ENCODE measurements around the gene CD96.

Gene CD96

DNA sequence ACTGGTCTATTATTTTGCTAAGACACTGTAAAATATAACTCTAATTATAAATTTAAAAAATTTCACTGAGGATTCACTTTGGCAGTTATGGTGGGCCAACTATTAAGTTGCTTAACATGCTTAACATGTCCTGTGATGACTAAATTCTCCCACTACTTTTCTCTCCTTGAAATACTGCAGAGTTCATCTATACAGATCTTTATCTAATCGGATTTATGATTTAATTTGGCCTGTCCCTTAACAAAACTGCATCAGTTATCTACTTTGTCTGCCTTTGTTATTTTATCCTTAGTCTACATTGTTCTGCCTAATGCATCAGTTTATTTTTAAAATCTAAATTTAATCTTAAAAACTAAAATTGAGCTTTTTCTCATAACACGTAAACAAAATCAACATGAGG lies 26.4 kb downstream of the CD96 start:
- no peak for DNase-seq

DNA sequence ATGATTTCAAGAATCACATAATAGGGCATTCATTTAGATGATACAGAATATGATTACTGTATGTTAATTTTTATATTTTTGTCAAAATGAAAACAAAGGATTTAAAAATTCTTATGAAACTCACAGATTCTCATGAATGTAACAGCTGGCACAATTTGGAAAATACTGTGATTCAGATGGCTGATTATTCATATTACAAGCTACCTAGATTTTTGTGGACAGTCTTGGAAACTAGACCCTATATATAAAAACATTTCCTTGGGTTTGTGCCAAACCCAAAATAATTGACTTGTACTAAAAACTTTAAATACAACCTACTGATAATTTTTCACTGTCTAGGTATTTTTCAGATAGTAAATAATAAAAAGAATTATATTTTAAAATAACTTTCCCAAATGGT lies 26.9 kb downstream of the CD96 start:
- DNase-seq, result no peak

DNA sequence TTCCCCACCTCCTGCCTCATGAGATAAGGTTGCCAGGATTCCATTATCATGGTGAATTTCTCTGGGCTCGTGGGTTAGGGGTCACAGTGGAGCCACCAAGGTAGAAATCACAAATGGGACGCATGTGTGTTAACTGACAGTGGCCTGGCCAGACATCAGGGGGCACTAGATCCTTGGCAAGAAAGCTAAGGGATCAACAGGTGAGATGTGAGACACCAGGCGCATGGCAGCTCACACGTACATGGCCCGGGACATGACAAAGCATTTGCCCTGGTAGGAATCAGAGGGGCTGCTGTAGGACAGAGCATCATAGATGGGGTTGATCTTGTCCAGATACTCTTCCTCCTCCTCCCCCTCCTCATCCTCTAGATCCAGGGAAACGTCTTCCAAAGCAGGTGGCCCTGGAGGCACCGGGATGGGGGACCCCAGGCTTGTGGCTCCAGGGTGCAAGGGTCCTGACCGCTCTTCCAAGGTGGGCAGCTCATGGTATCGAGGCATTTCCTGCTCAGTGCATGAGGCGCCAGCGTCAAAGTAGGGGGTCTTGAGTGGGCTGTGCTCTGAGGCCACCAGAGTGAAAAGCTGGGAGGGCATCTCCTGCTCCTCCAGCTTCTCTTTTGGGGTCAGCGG lies 28.5 kb downstream of the CD96 start:
- no peak for DNase-seq

DNA sequence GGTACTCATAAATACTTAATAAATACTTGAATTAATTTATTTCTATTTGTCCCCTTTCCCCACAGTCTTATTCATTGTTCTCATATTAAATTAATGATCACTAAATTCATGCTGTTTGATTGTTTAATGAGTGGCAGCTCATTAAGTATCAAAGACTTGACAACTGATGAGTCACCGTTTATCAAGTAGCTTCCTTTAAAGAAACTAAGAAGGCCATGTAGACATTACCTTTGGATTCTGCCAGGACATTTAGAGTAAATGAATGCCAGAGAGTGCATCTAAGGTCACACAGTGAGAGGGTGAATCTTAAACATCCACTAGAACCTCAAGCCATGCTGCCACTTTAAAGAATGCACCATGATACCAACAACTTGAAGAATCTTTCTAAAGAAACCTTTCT lies 29.3 kb downstream of the CD96 start:
- no peak for DNase-seq

DNA sequence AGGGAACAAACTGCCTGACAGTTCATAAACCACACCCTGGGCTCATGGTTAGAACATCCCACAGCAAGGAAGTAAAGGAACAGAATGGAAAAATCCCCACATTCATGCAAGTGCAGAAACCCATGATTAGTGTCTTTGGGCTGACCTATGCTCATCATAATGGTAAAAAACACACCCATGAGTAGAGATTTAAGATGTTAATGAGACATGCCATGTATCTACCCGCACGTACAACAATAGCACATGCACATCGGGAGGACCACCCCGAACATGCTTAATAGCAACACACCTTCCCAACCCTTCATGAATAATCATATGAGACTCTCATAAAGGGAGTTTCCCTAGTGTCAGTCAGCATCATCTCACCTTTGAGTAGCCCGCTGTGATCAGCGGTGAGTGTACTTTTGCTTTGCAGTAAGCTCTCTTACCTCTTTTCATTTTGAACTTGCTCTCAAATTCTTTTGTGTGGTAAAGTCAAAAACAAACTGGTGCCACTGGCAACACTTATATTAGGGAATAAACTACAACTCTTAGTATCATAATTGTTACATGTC lies 30.0 kb downstream of the CD96 start:
- no peak for DNase-seq

DNA sequence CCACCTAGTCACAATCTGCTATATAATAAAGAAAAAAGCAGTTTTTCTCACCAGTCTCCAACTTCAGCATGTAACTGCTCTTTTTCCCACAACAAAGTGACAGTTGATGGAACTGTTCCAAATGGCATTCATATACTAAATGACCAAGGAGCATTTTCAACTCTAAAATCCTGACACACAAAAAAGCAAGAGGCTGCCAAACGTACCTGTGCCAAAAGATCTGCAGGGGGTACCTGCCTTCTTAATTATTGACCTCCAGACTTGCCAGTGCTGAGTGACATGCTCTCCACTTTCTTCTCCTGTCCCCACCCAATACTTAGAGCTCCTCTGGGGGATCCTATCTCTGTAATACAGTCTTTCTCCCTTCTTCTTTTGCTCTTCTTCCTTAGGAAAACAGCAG lies 35.1 kb downstream of the CD96 start:
- no peak for DNase-seq

DNA sequence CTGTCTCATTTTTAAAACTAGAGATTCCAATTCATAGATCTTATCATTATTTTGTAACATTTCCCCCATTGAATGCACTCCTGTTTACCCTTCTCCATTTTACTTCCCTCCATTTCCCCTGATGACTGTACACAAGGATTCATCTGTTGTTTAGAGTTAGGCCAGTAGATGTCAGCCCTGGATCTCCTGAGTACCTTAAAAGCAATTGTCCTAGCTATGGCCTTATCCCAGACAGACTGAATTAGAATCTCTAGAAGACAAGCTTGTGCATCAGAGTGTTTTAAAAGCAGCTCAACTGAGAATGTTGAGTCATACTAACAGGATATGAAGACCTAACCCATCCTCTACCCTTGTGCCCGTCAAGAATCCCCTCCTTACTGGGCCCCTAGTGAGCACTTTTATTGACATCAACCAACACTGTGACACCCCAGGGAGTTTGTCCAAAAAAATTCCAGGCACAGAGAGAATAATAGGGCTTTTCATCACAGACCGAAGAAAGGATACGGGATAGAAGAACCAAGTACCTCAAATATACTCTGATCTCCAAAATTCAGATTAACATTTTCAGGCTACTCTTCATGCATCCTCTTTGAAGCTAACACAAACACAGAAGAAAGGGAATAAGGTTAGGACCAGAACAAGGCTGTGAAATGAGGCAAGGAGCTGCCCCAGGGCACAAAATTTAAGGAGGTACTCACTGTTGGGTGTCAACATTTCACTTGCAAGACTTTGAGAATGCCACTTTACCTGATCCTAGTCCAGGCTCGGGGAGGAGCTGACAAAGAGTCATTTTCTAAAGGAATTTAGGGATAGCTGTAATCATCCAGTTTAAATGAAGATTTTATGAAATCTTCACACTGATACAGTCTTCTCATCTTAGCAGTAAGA lies 36.0 kb downstream of the CD96 start:
- DNase-seq, result peak; percentile 25

DNA sequence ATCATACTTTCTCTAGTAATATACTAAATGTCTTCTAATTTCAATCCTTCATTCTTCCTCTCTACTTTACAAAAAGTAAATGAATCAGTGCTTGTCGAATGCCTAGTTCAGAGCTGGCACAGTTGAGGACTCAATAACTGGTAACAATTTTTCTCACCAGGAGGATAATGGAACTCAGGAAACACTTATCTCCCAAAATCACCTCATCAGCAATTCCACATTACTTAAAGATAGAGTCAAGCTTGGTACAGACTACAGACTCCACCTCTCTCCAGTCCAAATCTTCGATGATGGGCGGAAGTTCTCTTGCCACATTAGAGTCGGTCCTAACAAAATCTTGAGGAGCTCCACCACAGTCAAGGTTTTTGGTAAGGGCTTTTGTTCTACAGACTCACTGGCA lies 36.9 kb downstream of the CD96 start:
- DNase-seq, result no peak

DNA sequence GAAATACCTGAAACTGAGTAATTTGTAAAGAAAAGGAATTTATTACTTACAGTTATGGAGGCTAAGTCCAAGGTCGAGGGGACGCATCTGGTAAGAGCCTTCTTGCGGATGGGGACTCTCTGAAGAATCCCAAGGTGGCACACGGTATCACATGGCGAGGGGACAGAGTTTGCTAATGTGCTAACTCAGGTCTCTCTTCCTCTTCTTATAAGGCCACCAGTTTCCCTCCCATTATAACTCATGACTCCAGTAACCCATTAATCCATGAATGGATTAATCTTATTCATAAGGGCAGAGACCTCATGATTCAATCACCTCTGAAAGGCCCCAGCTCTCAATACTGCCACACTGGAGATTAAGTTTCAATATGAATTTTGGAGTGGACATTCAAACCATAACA lies 37.5 kb downstream of the CD96 start:
- no peak for DNase-seq

DNA sequence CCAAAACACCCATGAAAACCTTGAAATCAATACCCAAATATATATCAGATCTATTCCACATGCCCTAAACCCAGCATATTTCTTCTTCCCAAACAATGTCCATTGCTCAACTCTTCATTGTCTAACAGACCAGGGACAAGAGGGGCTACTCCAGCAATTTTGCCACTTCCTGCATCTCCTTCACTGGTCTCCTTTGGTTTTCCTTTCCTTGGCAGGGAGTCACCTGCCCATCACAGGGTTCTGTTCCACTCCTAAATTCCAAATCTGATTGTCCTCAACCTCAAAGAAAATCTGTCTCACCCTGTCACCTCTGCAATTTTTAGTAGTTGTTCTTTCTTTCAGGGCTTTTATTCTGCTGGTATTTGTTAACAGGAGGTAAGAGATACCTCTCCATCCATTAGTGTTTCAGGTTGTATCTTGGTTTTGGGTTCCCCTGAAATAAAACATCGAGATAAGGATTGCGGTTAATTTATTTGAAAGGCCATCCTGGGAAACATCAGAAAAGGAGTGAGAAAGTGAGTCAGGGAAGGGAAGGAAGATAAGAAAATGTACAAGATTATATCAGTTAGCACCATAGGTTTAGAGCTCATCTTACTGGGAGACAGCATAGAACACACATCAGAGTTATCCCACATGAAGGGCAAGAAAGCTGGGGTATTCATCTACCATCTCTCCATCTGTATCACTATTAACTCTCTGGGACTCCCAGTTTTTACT lies 39.6 kb downstream of the CD96 start:
- no peak for DNase-seq

DNA sequence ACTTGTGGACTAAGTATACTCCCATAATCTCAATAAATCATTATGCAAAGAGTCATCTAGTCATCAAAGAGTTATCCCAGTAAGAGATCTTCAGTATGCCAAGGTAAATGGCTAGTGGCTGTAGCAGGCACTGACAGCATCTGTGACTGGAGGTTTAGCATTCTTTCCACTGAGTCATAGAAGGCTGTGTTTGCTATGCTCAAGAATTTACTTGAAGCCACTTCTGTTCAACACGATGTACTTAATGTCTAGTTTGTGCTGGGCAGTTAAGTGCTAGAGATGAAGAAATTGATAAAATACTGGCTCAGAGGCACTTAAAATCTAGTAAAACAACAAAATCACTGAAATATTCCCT lies 40.1 kb downstream of the CD96 start:
- no peak for DNase-seq

DNA sequence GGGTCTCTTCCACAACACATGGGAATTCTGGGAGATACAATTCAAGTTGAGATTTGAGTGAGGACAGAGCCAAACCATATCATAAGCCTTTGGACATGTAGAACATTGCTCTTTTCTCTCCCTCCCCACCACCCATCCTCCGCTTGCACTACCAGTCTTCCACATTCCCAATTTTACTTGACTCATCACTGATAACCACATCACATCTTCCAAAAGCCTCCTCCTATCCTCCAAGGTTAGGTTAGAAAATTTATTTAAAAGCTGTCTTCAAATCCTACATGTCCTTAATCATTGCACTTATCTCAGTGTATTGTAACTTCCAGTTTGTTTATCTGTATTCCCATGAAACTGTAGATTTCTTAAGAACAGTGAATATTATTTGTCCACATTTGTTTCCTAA lies 42.7 kb downstream of the CD96 start:
- no peak for DNase-seq

DNA sequence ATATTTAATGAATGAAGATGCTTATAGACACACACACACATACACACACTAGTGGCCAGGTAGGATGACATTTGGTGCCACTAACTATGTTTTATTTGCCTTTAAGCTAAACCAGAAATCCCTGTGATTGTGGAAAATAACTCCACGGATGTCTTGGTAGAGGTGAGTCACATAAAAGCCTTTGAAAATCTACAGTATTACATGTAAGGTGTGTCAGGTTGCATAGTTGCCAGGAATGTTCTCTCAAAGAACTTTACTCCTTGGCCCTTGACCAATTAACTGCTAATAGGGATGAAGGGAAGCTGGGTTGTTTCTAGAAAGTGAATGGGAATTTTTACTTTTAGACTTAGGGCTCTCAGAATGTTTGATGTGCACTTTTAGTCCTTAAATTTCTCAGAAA lies 43.2 kb downstream of the CD96 start:
- no peak for DNase-seq

DNA sequence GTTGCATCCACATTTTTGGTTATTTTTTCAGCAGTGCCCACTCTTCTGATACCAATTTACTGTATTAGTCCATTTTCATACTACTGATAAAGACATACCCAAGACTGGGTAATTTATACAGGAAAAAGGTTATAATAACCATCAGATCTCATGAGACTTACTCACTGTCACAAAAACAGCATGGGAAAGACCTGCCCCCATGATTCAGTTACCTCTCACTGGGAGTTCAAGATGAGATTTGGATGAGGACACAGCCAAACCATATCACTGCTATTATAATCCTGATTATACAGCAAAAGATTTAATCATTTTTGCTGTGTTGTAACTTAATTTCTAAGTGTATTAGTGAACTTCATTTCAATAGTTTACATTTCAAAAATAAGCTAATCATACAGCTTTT lies 46.5 kb downstream of the CD96 start:
- DNase-seq, result no peak

DNA sequence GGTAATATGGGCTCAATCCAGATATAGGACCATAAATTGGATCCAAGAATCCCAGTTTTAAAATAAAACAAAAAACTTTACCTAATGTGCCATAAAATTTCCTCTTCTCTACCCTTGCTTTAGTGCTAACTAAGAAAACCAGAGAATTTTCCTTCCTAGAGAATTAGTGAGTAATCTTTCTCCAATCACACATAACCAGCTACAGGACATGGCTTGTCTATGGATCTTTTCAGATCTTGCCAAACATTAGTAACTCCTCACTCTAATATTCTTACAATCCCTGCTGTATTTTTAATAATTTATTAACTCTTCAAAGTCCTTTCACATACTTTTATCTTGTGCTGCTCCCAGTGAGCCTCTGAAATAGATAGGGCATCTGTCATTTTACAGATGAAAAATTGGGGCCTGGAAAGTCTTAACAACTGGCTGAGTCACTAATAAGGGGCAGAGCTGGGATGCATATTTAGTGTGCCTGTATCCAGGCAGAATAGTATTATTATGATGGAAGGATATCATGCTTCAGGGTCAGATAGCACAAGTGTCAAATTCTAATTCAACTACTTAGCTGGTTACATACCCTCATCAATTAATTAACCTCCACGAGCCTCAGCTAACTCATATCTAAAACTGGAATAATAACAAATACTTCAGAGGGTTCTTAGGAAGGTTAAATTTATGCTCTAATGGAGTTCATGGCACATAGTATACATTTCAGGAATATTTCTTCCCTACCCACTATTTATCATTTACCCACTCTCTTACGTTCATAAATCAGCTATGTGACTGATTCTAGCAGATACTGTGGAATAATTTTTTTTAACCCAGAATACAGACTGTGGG lies 47.5 kb downstream of the CD96 start:
- no peak for DNase-seq

DNA sequence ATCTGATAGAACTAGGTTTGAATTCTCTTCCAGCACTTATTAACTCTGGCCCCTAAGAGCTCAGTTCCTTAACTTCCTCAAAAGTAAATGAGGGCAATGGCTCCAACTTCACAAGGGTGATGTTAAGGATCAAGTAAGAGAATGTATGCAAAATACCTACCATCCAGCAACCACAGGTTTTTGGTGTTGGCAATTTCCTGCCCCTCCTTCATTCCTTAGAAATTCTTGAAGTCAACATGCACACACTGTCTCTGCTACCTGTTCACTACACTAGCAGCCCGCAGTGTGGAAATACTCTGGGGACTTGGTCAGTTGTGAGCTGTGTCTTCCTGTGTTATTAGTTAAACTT lies 48.1 kb downstream of the CD96 start:
- no peak for DNase-seq

DNA sequence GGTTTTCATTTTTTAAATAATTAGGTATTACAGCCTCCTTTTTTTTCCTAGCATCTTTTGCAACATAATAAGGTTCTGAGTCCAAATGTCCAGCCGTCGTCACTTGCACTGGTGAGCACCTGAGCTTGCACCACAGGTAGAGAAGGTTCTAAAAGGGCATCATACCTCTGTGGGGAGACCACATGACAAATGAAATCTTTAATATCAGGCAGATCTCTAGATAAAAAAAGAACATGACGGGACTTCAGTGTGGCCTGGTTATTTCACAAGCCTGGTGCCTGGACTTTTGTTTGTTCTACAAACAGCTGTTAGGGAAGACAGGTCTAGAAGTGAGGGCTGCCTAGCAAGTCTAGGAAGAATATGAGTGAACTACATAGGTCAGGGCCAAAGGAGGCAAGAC lies 49.6 kb downstream of the CD96 start:
- DNase-seq, result no peak

DNA sequence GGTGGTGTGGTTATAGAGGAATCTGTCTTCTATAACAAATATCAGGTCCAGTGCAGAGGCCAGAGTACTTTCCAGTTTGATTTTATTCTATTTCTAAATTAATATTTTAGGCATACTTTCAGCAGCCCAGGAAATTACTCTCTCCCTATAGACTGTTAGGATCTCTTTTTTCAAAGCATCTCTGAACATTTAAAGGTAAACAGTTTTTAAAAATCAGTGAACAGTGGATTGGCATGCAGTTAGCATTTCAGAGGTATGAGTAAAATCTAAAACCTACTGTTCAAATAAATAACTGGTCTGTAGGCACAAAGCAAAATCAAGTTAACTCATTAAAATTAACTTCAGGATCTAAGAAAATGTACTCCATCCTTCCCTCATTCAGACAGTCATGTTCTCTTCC lies 50.1 kb downstream of the CD96 start:
- no peak for DNase-seq

DNA sequence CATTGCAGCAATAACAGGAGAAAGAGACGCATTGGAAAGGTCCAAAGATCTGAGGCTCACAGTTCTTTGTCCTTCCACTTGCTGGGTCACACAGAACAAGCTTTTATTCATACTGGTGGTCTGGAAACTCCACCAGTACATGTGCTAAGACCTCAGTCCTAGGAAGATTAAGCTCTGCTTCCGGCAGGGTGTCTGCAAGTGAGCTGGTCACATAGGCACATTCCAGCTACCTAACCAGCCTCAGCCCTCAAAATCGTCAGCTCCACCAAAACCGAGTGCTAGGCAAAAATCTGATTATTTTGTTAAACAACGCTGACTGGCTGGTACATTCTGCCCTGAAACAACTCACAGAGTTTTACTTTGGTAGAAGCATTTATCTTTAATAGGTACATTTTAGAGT lies 50.9 kb downstream of the CD96 start:
- DNase-seq, result no peak

DNA sequence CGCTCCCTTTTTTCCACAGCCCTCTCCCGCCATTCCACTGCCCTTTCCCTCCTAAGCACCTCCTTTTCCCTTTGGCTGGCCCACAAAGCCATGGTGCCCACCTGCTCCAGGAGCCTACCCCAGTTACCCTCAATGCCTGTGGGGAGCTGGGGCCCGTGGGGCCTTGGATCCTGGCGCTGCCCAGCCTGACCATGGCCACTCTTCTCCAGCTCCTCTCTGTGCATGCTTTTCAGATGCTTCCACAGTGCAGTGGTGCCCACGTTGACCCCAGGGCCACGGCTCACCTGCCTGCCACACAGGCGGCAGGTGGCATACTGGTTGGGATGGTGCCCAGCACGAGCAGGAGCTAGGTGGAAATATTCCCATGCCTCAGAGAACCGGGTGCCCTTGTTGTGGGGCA lies 51.7 kb downstream of the CD96 start:
- DNase-seq, result no peak

DNA sequence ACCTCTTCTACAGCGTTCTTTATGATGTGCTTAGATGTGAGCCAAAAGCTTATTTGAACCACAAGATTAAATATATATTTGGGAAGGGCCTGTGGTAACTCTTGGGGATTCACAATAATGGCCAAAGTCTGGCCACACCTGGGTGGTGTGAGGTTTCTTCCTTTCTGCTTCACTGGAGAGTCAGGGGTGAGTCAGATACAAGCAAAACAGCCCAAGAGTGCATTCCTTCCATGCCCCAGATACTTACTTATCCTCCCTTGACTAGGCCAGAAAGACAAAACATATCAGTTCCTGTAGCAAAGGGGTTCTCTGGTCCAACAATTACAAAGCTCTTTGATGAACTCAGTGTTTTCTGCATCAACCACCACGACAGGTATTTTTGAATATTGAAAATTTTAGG lies 52.2 kb downstream of the CD96 start:
- no peak for DNase-seq

DNA sequence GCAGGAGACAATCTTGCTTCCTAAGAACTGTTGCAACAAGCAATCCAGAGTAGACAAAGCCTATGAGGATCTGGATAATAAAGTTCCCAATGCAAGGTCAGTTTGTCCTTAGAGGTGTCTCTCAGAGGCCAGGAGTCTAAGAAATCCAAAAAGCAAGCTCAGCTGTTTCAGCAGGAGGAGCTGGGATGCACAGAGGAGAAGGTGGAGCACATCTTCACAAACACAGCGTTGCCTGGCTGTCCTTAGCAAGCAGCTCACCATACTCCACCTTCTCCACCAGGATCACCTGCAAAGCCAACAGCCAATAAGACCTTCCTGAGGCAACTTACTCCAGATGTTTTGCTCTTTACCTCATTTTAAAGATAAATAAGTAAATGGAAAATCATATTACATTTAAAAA lies 52.8 kb downstream of the CD96 start:
- no peak for DNase-seq

DNA sequence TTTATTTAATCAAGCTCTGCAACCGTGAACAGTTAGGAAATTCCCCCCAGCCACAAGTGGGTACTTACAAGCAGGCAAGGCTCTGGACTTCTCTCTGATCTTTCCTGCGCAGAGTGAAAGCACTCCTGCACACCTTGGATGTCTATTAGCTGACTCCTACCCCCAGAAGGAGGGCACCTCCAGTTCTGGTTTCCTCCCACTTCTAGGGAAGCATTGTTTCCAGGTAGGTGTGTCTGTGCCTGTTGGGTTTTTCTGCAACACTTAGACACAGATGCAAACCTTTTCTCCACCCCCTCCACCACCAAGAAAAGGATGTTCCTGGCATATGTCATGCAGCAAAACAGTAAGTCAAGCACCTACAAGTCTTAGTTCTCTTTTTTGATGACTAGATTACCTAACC lies 53.2 kb downstream of the CD96 start, which contains the start of gene ZBED2:
TSS of gene ZBED2 (minus strand) at position 115 of the 400 bp plus-strand sequence. CDS start 1,145 bp downstream, outside the sequence.
- no peak for DNase-seq

Measured in NCI-H1694 (cell line).